Measurements from ENCODE around the gene PRMT9.

- TF ChIP-seq POLR2A (IDR thresholded peaks at IDR 0.05): no peak
- TF ChIP-seq, protein P1, sequence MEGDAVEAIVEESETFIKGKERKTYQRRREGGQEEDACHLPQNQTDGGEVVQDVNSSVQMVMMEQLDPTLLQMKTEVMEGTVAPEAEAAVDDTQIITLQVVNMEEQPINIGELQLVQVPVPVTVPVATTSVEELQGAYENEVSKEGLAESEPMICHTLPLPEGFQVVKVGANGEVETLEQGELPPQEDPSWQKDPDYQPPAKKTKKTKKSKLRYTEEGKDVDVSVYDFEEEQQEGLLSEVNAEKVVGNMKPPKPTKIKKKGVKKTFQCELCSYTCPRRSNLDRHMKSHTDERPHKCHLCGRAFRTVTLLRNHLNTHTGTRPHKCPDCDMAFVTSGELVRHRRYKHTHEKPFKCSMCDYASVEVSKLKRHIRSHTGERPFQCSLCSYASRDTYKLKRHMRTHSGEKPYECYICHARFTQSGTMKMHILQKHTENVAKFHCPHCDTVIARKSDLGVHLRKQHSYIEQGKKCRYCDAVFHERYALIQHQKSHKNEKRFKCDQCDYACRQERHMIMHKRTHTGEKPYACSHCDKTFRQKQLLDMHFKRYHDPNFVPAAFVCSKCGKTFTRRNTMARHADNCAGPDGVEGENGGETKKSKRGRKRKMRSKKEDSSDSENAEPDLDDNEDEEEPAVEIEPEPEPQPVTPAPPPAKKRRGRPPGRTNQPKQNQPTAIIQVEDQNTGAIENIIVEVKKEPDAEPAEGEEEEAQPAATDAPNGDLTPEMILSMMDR (IDR thresholded peaks at IDR 0.05): no peak
Measured at GRCh38 chr4:147709999-147710398, 26.0 kb upstream of the PRMT9 start.
